H1 (cell line): Measurements from ENCODE around the gene PLXDC2. TPM values are rescaled to one million over a fixed set of nuclear protein-coding genes. Genes with fewer than 3 reads are reported as not detected.

Experiments used
- CTCF ChIA-PET: fragments of 300-600 bp; sonication (Branson Sonifier 250); formaldehyde crosslinking; loops from one replicate; lab custom pipeline; 2021; ENCODE audit not compliant: partially characterized antibody; lab: Charles Lee
- POLR2A ChIA-PET: fragments of 300-600 bp; sonication (Branson Sonifier 250); formaldehyde crosslinking; loops from one replicate; lab custom pipeline; 2021; ENCODE audit warnings: inconsistent platforms; ENCODE audit not compliant: partially characterized antibody; lab: Charles Lee
- DNase-seq, 2 experiments: peaks; one replicate each; pipeline versions ENCODE4 v3.0.0 to v3.0.0-alpha.2; 2010 to 2022; ENCODE audit warnings: low spot score in 2 of 2, low read depth in 1 of 2, mixed read lengths in 1 of 2
- FAIRE-seq: peaks from 2 replicates; lab custom pipeline; 2011; peaks lifted over from hg19 to GRCh38; lab: Jason Lieb, UNC
- H2AFZ ChIP-seq: 2 replicates; pipeline ENCODE4 v1.8.1; 2012; ENCODE audit warnings: low read length, inconsistent platforms
- H2AK5ac ChIP-seq: 2 replicates; pipeline ENCODE4 v1.6.1; 2013; ENCODE audit warnings: low read depth, low read length
- H2BK120ac ChIP-seq: replicated peaks from 2 replicates; pipeline ENCODE3; 2013; ENCODE audit warnings: low read depth, low read length, inconsistent platforms
- H2BK12ac ChIP-seq: 2 replicates; pipeline ENCODE4 v1.6.1; 2013; ENCODE audit warnings: low read depth, low read length
- H2BK15ac ChIP-seq: 2 replicates; pipeline ENCODE4 v1.6.1; 2013; ENCODE audit warnings: low read length
- H2BK20ac ChIP-seq: 2 replicates; pipeline ENCODE4 v1.6.1; 2013; ENCODE audit warnings: low read length
- H2BK5ac ChIP-seq: 2 replicates; pipeline ENCODE4 v1.6.1; 2013; ENCODE audit warnings: low read depth, low read length
- H3K14ac ChIP-seq: 2 replicates; pipeline ENCODE4 v1.6.1; 2013; ENCODE audit warnings: inconsistent platforms; ENCODE audit not compliant: insufficient read length
- H3K18ac ChIP-seq: 2 replicates; pipeline ENCODE4 v1.6.1; 2013; ENCODE audit warnings: low read length; ENCODE audit errors: extremely low read depth
- H3K23ac ChIP-seq: 2 replicates; pipeline ENCODE4 v1.6.1; 2013; ENCODE audit warnings: inconsistent platforms; ENCODE audit not compliant: insufficient read length
- H3K23me2 ChIP-seq: 2 replicates; pipeline ENCODE4 v1.6.1; 2013; ENCODE audit warnings: low read depth, low read length
- H3K27ac ChIP-seq: 2 replicates; pipeline ENCODE4 v1.6.1; 2011; ENCODE audit warnings: low read depth, low read length, inconsistent platforms
- H3K27me3 ChIP-seq, 4 experiments: replicated peaks in 1 of 4; 1 replicate in 1 of 4; 2 replicates in 3 of 4; pipeline versions ENCODE4 v1.6.1 to v1.8.1; 2011 to 2013; ENCODE audit warnings: low read length in 3 of 4, mild to moderate bottlenecking in 3 of 4, inconsistent platforms in 2 of 4, mixed read lengths in 2 of 4, moderate library complexity in 1 of 4; ENCODE audit not compliant: control insufficient read depth in 3 of 4, insufficient read depth in 3 of 4; ENCODE audit errors: extremely low read depth in 1 of 4
- H3K36me3 ChIP-seq, 4 experiments: 2 replicates each; pipeline versions ENCODE4 v1.6.1 to v1.8.1; 2011 to 2013; ENCODE audit warnings: mild to moderate bottlenecking in 4 of 4, low read length in 3 of 4, moderate library complexity in 2 of 4, control low read depth in 1 of 4, inconsistent platforms in 1 of 4; ENCODE audit not compliant: insufficient read depth in 4 of 4, control insufficient read depth in 2 of 4
- H3K4ac ChIP-seq: replicated peaks from 2 replicates; pipeline ENCODE3; 2013; ENCODE audit warnings: low read length, low read depth, mixed read lengths, inconsistent platforms; ENCODE audit not compliant: insufficient read length
- H3K4me1 ChIP-seq, 4 experiments: replicated peaks in 1 of 4; 1 replicate in 1 of 4; 2 replicates in 3 of 4; pipeline versions ENCODE4 v1.6.1 to v1.8.1; 2011 to 2013; ENCODE audit warnings: low read length in 3 of 4, inconsistent platforms in 2 of 4, mixed read lengths in 1 of 4; ENCODE audit not compliant: insufficient read depth in 4 of 4, control insufficient read depth in 3 of 4
- H3K4me2 ChIP-seq, 2 experiments: 2 replicates each; pipeline versions ENCODE4 v1.6.1 to v1.8.1; 2011 to 2013; ENCODE audit warnings: low read depth in 2 of 2, low read length in 2 of 2, control low read depth in 1 of 2, inconsistent platforms in 1 of 2, mild to moderate bottlenecking in 1 of 2; ENCODE audit not compliant: insufficient read depth in 1 of 2
- H3K4me3 ChIP-seq, 4 experiments: fragments of 200-600, 300-600 bp in 1 of 4; sonication (generic), shearing (Covaris generic), sonication (Bioruptor Twin) in 1 of 4; 2 replicates each; pipeline versions ENCODE4 v1.5.1 to v1.8.1; 2011 to 2016; ENCODE audit warnings: low read length in 4 of 4, low read depth in 3 of 4, control low read depth in 2 of 4, inconsistent platforms in 2 of 4, mild to moderate bottlenecking in 2 of 4, mixed read lengths in 1 of 4, moderate library complexity in 1 of 4; ENCODE audit not compliant: insufficient read depth in 2 of 4; ENCODE audit errors: extremely low read depth in 1 of 4
- H3K56ac ChIP-seq: replicated peaks from 2 replicates; pipeline ENCODE3; 2013; ENCODE audit warnings: low read depth, mild to moderate bottlenecking, mixed read lengths, low read length, inconsistent platforms; ENCODE audit not compliant: insufficient read length
- H3K79me1 ChIP-seq: 2 replicates; pipeline ENCODE4 v1.6.1; 2013; ENCODE audit warnings: low read depth, low read length, control low read depth
- H3K79me2 ChIP-seq, 2 experiments: 2 replicates each; pipeline versions ENCODE4 v1.6.1 to v1.8.1; 2012 to 2013; ENCODE audit warnings: low read length in 2 of 2, mild to moderate bottlenecking in 2 of 2, inconsistent platforms in 1 of 2; ENCODE audit not compliant: insufficient read depth in 2 of 2, control insufficient read depth in 1 of 2
- H3K9ac ChIP-seq, 4 experiments: replicated peaks in 1 of 4; 1 replicate in 1 of 4; 2 replicates in 3 of 4; pipeline versions ENCODE4 v1.6.1 to v1.8.1; 2011 to 2013; ENCODE audit warnings: low read depth in 3 of 4, low read length in 3 of 4, control low read depth in 2 of 4, mild to moderate bottlenecking in 2 of 4, moderate library complexity in 2 of 4, inconsistent platforms in 1 of 4; ENCODE audit errors: extremely low read depth in 1 of 4
- H3K9me3 ChIP-seq, 2 experiments: 2 replicates each; pipeline versions ENCODE4 v1.6.1 to v1.8.1; 2012 to 2013; ENCODE audit warnings: mild to moderate bottlenecking in 2 of 2, moderate library complexity in 2 of 2, control low read depth in 1 of 2, inconsistent platforms in 1 of 2, low read depth in 1 of 2, low read length in 1 of 2, mixed read lengths in 1 of 2; ENCODE audit not compliant: insufficient read depth in 2 of 2
- H4K20me1 ChIP-seq, 2 experiments: replicated peaks in 1 of 2; 2 replicates each; pipeline versions ENCODE3 to v1.8.1; 2011 to 2013; ENCODE audit warnings: inconsistent platforms in 2 of 2, low read length in 2 of 2, mild to moderate bottlenecking in 1 of 2; ENCODE audit not compliant: insufficient read depth in 2 of 2, control insufficient read depth in 1 of 2
- H4K5ac ChIP-seq: 2 replicates; pipeline ENCODE4 v1.6.1; 2013; ENCODE audit warnings: low read length, low read depth, mixed read lengths, inconsistent platforms; ENCODE audit not compliant: insufficient read length
- H4K8ac ChIP-seq: 2 replicates; pipeline ENCODE4 v1.8.0; 2013; ENCODE audit warnings: mild to moderate bottlenecking, moderate library complexity, low read length, inconsistent platforms; ENCODE audit not compliant: insufficient read depth; ENCODE audit errors: extremely low read depth
- H4K91ac ChIP-seq: replicated peaks from 2 replicates; pipeline ENCODE3; 2013; ENCODE audit warnings: low read length, mixed read lengths, inconsistent platforms; ENCODE audit not compliant: insufficient read length
- CEBPB ChIP-seq: IDR thresholded peaks from 2 replicates; pipeline ENCODE4 v1.6.1; 2012; ENCODE audit warnings: low read depth, low read length
- CREB1 ChIP-seq: IDR thresholded peaks from 2 replicates; pipeline ENCODE4 v1.6.1; 2012; ENCODE audit warnings: inconsistent platforms
- KDM5A ChIP-seq: fragments of 200-600 bp; IDR thresholded peaks from 2 replicates; pipeline ENCODE4 v1.7.1; 2012; ENCODE audit warnings: mild to moderate bottlenecking, low read length, inconsistent platforms, mixed read lengths
- POU5F1 ChIP-seq: IDR thresholded peaks from 2 replicates; pipeline ENCODE4 v1.6.1; 2011; ENCODE audit warnings: low read depth, mild to moderate bottlenecking, low read length, moderate library complexity
- RBBP5 ChIP-seq: IDR thresholded peaks from 2 replicates; pipeline ENCODE4 v1.7.1; 2012; ENCODE audit warnings: low read depth, mild to moderate bottlenecking, inconsistent platforms, low read length, moderate library complexity, borderline replicate concordance
- SRF ChIP-seq: IDR thresholded peaks from 2 replicates; pipeline ENCODE4 v1.6.1; 2011; ENCODE audit warnings: mild to moderate bottlenecking, low read depth, low read length, moderate library complexity
- SUZ12 ChIP-seq: fragments of 200-600 bp; sonication (generic); IDR thresholded peaks from 2 replicates; pipeline ENCODE4 v1.6.1; 2012; ENCODE audit warnings: mild to moderate bottlenecking, inconsistent platforms, low read length, moderate library complexity, mixed read lengths
- WGBS, 2 experiments: shearing (Covaris generic) in 1 of 2; methylation state at CpG; one replicate each; pipeline versions ENCODE4 v1.1.6 to v1.1.7; 2013 to 2015; ENCODE audit warnings: low lambda C conversion rate in 2 of 2, mixed read lengths in 2 of 2, inconsistent platforms in 1 of 2, low coverage in 1 of 2, missing lambda C conversion rate in 1 of 2; ENCODE audit not compliant: insufficient replicate concordance in 2 of 2, insufficient coverage in 1 of 2, insufficient read length in 1 of 2; ENCODE audit errors: extremely low coverage in 1 of 2, missing lambda C conversion rate in 1 of 2; 5-methylcytosine and 5-hydroxymethylcytosine counted together
- polyA plus RNA-seq, 7 experiments: library from polyadenylated mRNA; depleted of rRNA in 3 of 7; stranded (reverse) in 5 of 7; unstranded in 2 of 7; fragments of >200 nt in 5 of 7; fragments of 200-250 nt in 2 of 7; gene quantifications; 1 replicate in 5 of 7; 2 replicates in 1 of 7; 4 replicates in 1 of 7; pipeline versions ENCODE4 v1.2.1 to v1.2.3, GENCODE V29; 2011 to 2013; ENCODE audit warnings: missing spikeins in 2 of 7, mixed read lengths in 2 of 7
- total RNA-seq: library from RNA; stranded (reverse); fragmentation: NEBNext Ultra II Directional; extraction: Animal tissue kit (Norgen Biotek cat#: 25700); gene quantifications from 2 replicates; pipeline ENCODE4 v1.2.1, GENCODE V29; 2021
- TF ChIP-seq, protein P1 (sequence below): IDR thresholded peaks from 2 replicates; pipeline ENCODE4 v1.6.1; 2012; ENCODE audit warnings: inconsistent platforms

Gene PLXDC2
- total and polyA plus RNA-seq, 2 of the 8 experiments (the other 6 are each of a cell fraction or from before 2014, with no cell fraction given): 23.0 to 40.5 TPM

DNA sequence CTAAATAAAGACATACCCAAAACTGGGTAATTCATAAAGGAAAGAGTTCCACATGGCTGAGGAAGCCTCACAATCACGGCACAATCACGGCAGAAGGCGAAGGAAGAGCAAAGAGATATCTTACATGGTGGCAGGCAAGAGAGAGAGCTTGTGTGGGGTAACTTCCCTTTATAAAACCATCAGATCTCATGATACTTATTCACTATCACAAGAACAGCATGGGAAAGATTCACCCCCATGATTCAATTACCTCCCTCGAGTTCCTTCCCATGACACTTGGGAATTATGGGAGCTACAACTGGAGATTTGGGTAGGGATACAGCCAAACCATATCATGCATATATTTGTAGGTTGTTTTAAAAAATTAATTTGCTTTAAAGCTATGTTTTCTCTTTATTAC, 217.2 kb downstream of the PLXDC2 start:
- TF ChIP-seq, protein P1, sequence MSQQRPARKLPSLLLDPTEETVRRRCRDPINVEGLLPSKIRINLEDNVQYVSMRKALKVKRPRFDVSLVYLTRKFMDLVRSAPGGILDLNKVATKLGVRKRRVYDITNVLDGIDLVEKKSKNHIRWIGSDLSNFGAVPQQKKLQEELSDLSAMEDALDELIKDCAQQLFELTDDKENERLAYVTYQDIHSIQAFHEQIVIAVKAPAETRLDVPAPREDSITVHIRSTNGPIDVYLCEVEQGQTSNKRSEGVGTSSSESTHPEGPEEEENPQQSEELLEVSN: no peak
- TF ChIP-seq CEBPB (no peak), CREB1 (no peak), POU5F1 (no peak), KDM5A (no peak), SRF (no peak), SUZ12 (no peak), RBBP5 (no peak)
- H2AK5ac ChIP-seq: no peak overlapping the region
- no peak overlapping the region for H2AFZ ChIP-seq
- POLR2A ChIA-PET: no interaction called here
- no peak overlapping the region for H3K23ac ChIP-seq
- H2BK15ac ChIP-seq: no peak overlapping the region
- H3K27ac ChIP-seq: no peak overlapping the region
- H3K27me3 ChIP-seq: no peaks in the 10 kb centered on the region
- FAIRE-seq (no peak), DNase-seq (no peak)
- H3K36me3 ChIP-seq: no peaks in the 10 kb centered on the region; a peak in 1 of 8 replicates
- WGBS, 2 experiments: 67% methylated on average over 4 of the region's 4 CpGs; no CpG with 5 or more reads in 1 of the 2 experiments
- no peaks in the 10 kb centered on the region for H3K23me2 ChIP-seq
- H3K56ac ChIP-seq: no peak overlapping the region
- H3K4me2 ChIP-seq: no peak overlapping the region
- no peak overlapping the region for H3K9ac ChIP-seq
- H3K9me3 ChIP-seq: no peaks in the 10 kb centered on the region
- no peak overlapping the region for H3K14ac ChIP-seq
- no peak overlapping the region for H3K4ac ChIP-seq
- no peak overlapping the region for H4K5ac ChIP-seq
- no peaks in the 10 kb centered on the region for H3K79me1 ChIP-seq
- H3K4me3 ChIP-seq: no peak overlapping the region
- H2BK120ac ChIP-seq: no peak overlapping the region
- H3K79me2 ChIP-seq: peaks cover 0 to 16% of the 10 kb centered on the region in 2 experiments; a peak in 2 of 4 replicates
- no peaks in the 10 kb centered on the region for H4K20me1 ChIP-seq
- H4K91ac ChIP-seq: no peak overlapping the region
- no peak overlapping the region for H4K8ac ChIP-seq
- no peak overlapping the region for H2BK5ac ChIP-seq
- H3K18ac ChIP-seq: no peak overlapping the region
- H2BK20ac ChIP-seq: no peak overlapping the region
- H3K4me1 ChIP-seq: peaks cover 0 to 4% (median 1%) of the 10 kb centered on the region in 4 experiments; a peak in 2 of 7 replicates
- no peak overlapping the region for H2BK12ac ChIP-seq
- CTCF ChIA-PET: no interaction called here
